Upper lobe of left lung (tissue), 6 donors: ENCODE measurements around the gene DEXI. TPM values are rescaled to one million over a fixed set of nuclear protein-coding genes. Genes with fewer than 3 reads are reported as not detected.

Source experiments
- ATAC-seq, 2 donors: fragments of 200-7000 bp; cut with Tn5 transposase; one replicate each; pipeline ENCODE4 v1.9.1; 2022; ENCODE audit warnings: mild to moderate bottlenecking in 2 of 2, moderate library complexity in 2 of 2; ENCODE audit not compliant: low FRiP score in 2 of 2
- DNase-seq, 2 donors: peaks; one replicate each; pipeline ENCODE4 v3.0.0-alpha.2; 2019 to 2020
- H3K27ac ChIP-seq, 4 donors: fragments of 200-600 bp; sonication (generic); one replicate each; pipeline ENCODE4 v1.5.1; 2016 to 2019
- H3K27me3 ChIP-seq, 4 donors: fragments of 200-600 bp; sonication (generic); one replicate each; pipeline ENCODE4 v1.5.1; 2017 to 2019
- H3K36me3 ChIP-seq, 4 donors: fragments of 200-600 bp; sonication (generic); one replicate each; pipeline ENCODE4 v1.5.1; 2016 to 2019
- H3K4me1 ChIP-seq, 4 donors: fragments of 200-600 bp; sonication (generic); one replicate each; pipeline ENCODE4 v1.5.1; 2018 to 2019
- H3K4me3 ChIP-seq, 4 donors: fragments of 200-600 bp; sonication (generic); one replicate each; pipeline ENCODE4 v1.5.1; 2017 to 2019; ENCODE audit warnings: mild to moderate bottlenecking in 2 of 4, moderate library complexity in 1 of 4
- H3K9me3 ChIP-seq, 4 donors: fragments of 200-600 bp; sonication (generic); one replicate each; pipeline ENCODE4 v1.5.1; 2018 to 2019
- EP300 ChIP-seq, 4 donors: sonication (generic); formaldehyde crosslinking; IDR thresholded peaks; one replicate each; pipeline ENCODE4 v1.5.1; 2017; ENCODE audit warnings: antibody characterized with exemption in 4 of 4, control low read depth in 2 of 4
- POLR2A ChIP-seq, 4 donors: fragments of 450-650 bp; IDR thresholded peaks; one replicate each; pipeline ENCODE4 v1.5.1; 2016 to 2017; ENCODE audit warnings: antibody characterized with exemption in 4 of 4, mild to moderate bottlenecking in 2 of 4
- POLR2AphosphoS5 ChIP-seq, 2 donors: sonication (generic); formaldehyde crosslinking; IDR thresholded peaks; one replicate each; pipeline ENCODE4 v1.5.1; 2017; ENCODE audit warnings: antibody characterized with exemption in 2 of 2
- WGBS, 2 donors: methylation state at CpG; one replicate each; pipeline ENCODE4 v1.1.5; 2017 to 2018; 5-methylcytosine and 5-hydroxymethylcytosine counted together
- total RNA-seq, 6 donors: library from RNA; depleted of rRNA in 4 of 6; stranded (reverse); fragments of >200 nt in 4 of 6; gene quantifications; one replicate each; pipeline versions ENCODE4 v1.1.0 to v1.2.1, GENCODE V29; 2016 to 2021
- TF ChIP-seq, protein P1 (sequence below), 6 experiments: fragments of 450-650 bp in 4 of 6; fragments of 200-600 bp in 2 of 6; sonication (generic) in 2 of 6; IDR thresholded peaks; one replicate each; pipeline ENCODE4 v1.5.1; 2016 to 2019; ENCODE audit warnings: antibody characterized with exemption in 6 of 6
- donor health status: DM: no; HTN: no; CAD: no; lungs with moderate emphysema.
- donor health status: DM: no; HTN: yes; CAD: no; lungs with severe emphysema.

DEXI gene
- total RNA-seq, 6 donors from 2014 or later = 28.4 to 87.0 (median 55.1) TPM

DNA sequence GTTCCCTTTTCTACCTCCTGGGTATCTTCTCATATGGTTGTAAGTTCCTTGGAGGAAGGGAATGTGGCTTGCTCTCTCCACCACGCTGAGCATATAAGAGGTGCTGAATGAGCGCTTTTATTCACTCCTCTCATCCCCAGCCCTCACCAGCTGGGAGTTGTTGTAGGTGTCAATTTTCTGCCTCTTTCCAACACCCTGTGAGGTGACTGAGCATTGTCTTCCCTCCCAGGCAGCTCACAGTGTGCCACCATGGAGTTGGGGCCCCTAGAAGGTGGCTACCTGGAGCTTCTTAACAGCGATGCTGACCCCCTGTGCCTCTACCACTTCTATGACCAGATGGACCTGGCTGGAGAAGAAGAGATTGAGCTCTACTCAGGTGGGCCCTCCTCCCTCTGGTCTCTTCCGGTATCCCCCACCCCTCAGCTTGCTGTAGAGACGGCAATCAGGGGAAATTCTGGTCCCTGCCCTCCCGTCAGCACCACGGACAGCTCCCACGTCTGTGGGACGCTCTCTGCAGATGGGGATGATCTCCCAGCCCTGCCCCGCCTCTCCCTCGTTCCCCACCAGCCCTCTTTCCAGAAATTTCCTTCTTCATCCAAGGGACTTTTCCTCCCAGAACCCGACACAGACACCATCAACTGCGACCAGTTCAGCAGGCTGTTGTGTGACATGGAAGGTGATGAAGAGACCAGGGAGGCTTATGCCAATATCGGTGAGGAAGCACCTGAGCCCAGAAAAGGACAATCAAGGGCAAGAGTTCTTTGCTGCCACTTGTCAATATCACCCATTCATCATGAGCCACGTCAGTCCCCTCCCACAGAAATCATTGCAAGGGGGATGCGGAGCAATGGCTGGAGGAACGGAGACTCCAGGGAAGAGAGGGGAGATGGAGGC lies 47.0 kb downstream of the DEXI start:
- no peaks in the 10 kb centered on the region for H3K27me3 ChIP-seq

DNA sequence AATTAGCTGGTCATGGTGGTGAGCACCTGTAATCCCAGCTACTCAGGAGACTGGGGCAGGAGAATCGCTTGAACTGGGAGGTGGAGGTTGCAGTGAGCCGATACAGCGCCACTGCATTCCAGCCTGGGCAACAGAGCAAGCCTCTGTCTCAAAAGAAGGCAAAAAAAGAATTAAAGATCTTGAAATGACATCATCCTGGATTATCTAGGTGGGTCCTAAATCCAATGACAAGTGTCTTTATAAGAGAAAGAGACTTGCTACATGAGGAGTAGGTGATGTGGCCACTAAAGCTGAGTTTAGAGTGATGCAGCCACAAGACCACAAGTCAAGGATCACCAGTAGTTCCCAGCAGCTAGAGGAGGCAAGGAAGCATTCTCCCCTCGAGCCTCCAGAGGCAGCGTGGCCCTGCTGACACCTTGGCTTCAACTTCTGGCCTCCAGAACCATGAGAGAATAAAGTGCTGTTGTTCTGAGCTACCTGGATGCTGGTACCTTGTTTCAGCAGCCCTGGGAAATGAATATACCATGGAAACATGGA lies 49.4 kb downstream of the DEXI start:
- Histone ChIP-seq H3K27ac (no peak overlapping the region), H3K9me3 (no peaks in the 10 kb centered on the region), H3K36me3 (peaks cover 3 to 28% (median 4%) of the 10 kb centered on the region in 4 donors), H3K4me1 (peaks cover 7 to 33% (median 14%) of the 10 kb centered on the region in 4 donors), H3K4me3 (no peak overlapping the region), H3K27me3 (no peaks in the 10 kb centered on the region)
- DNase-seq = no peak
- TF ChIP-seq, protein P1, sequence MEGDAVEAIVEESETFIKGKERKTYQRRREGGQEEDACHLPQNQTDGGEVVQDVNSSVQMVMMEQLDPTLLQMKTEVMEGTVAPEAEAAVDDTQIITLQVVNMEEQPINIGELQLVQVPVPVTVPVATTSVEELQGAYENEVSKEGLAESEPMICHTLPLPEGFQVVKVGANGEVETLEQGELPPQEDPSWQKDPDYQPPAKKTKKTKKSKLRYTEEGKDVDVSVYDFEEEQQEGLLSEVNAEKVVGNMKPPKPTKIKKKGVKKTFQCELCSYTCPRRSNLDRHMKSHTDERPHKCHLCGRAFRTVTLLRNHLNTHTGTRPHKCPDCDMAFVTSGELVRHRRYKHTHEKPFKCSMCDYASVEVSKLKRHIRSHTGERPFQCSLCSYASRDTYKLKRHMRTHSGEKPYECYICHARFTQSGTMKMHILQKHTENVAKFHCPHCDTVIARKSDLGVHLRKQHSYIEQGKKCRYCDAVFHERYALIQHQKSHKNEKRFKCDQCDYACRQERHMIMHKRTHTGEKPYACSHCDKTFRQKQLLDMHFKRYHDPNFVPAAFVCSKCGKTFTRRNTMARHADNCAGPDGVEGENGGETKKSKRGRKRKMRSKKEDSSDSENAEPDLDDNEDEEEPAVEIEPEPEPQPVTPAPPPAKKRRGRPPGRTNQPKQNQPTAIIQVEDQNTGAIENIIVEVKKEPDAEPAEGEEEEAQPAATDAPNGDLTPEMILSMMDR (IDR thresholded peaks at IDR 0.05) = no peak
- TF ChIP-seq EP300 (IDR thresholded peaks at IDR 0.05) = no peak
- TF ChIP-seq POLR2A (IDR thresholded peaks at IDR 0.05) = no peak
- no peak for TF ChIP-seq POLR2AphosphoS5 (IDR thresholded peaks at IDR 0.05)
- ATAC-seq = no peak
- WGBS, 2 donors = 88 to 91% methylated on average over 5 of the region's 5 CpGs

More for the DNA sequence above, 47.0 kb downstream of the DEXI start:
- TF ChIP-seq EP300 (IDR thresholded peaks at IDR 0.05) = no peak
- no peak for TF ChIP-seq POLR2AphosphoS5 (IDR thresholded peaks at IDR 0.05)
- no peak for TF ChIP-seq POLR2A (IDR thresholded peaks at IDR 0.05)
- TF ChIP-seq, protein P1 (IDR thresholded peaks at IDR 0.05) = no peak
- 61 to 68% methylated on average over 16 to 17 of the region's 17 CpGs for WGBS, 2 donors
- H3K9me3 ChIP-seq = no peaks in the 10 kb centered on the region
- peaks cover 4 to 51% (median 15%) of the 10 kb centered on the region in 4 donors for H3K36me3 ChIP-seq
- H3K4me1 ChIP-seq = peaks cover 0 to 22% (median 4%) of the 10 kb centered on the region in 4 donors
- H3K27ac ChIP-seq = no peak overlapping the region
- peak in 1 of 2 donors; percentile 60 for ATAC-seq
- DNase-seq = no peak
- H3K4me3 ChIP-seq = no peak overlapping the region

DNA sequence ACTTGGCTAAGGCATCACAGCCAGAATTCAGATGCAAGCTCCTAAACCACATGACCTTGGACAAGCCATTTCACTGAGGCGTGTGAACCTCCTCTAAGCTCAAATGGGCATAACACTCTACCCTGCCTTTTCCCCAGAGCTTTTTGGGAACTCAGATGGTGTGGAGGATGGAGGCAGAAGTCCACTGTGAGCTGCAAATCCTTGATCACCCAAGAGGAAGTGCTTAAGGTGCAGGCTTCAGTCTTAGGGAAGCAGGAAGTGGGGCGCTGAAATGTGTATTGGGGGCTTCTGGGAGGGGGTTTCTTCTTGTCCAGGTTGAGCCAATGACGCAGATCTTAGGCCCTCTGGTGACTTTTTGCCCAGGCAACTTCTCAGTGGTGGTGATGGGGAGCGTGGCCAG lies 52.4 kb downstream of the DEXI start:
- H3K9me3 ChIP-seq = no peaks in the 10 kb centered on the region
- peaks cover 10 to 57% (median 22%) of the 10 kb centered on the region in 4 donors for H3K4me1 ChIP-seq
- H3K36me3 ChIP-seq = peaks cover 0 to 3% (median 0%) of the 10 kb centered on the region in 4 donors

DNA sequence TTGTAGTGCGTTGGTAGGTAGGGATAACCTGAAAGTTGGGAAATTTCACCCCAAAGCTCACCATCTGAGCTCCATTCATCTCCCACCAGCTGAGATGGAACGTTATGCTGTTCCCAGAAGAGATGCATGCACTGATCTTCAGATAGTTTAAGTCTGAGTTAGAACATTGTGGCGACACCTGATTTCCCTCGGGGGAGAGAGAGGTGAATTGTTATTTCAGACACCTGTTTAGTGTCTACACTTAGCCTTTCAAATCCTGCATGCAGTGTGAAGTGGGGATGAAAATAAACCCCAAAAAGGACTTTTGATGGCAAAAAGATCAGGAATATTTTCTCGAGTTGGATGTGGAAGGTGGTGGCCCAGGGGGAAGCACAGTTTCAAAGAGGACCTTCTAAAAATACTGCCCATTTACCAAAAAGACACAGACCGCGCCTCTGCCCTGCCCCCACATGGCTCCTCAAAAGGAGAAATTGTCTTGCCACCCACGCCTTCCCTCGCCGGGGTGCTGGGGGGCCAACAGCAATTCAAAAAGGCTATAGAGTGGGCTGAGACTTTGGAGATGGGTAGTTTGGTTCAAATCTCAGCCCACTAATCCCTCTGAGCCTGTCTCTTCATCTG lies 53.8 kb downstream of the DEXI start:
- no peak for ATAC-seq
- Histone ChIP-seq H3K9me3 (no peaks in the 10 kb centered on the region), H3K36me3 (peaks cover 0 to 7% (median 0%) of the 10 kb centered on the region in 4 donors), H3K27ac (no peak overlapping the region), H3K4me3 (no peak overlapping the region), H3K4me1 (peaks cover 19 to 63% (median 36%) of the 10 kb centered on the region in 4 donors), H3K27me3 (no peaks in the 10 kb centered on the region)
- TF ChIP-seq POLR2A (IDR thresholded peaks at IDR 0.05) (no peak), EP300 (IDR thresholded peaks at IDR 0.05) (no peak), POLR2AphosphoS5 (IDR thresholded peaks at IDR 0.05) (no peak)
- TF ChIP-seq, protein P1 (IDR thresholded peaks at IDR 0.05) = no peak
- WGBS, 2 donors = 62 to 68% methylated on average over 9 to 10 of the region's 10 CpGs
- no peak for DNase-seq

More for the DNA sequence above, 52.4 kb downstream of the DEXI start:
- peak overlapping the region in 1 of 4 donors; percentile 16 for H3K27ac ChIP-seq
- no peak for DNase-seq
- WGBS, 2 donors = 84 to 86% methylated on average over 3 to 4 of the region's 4 CpGs
- no peak for ATAC-seq
- H3K4me3 ChIP-seq = no peak overlapping the region
- no peak for TF ChIP-seq POLR2AphosphoS5 (IDR thresholded peaks at IDR 0.05)
- TF ChIP-seq, protein P1 (IDR thresholded peaks at IDR 0.05) = no peak
- no peak for TF ChIP-seq POLR2A (IDR thresholded peaks at IDR 0.05)
- no peak for TF ChIP-seq EP300 (IDR thresholded peaks at IDR 0.05)
- no peaks in the 10 kb centered on the region for H3K27me3 ChIP-seq
